ENCODE data around the gene LRRN4CL. TPM values are rescaled to one million over a fixed set of nuclear protein-coding genes. Genes with fewer than 3 reads are reported as not detected.

LRRN4CL gene
- total and polyA plus RNA-seq, 2 of the 8 experiments (the other 6 are each of a cell fraction or from before 2014, with no cell fraction given), result 0.05 to 0.26 TPM

DNA sequence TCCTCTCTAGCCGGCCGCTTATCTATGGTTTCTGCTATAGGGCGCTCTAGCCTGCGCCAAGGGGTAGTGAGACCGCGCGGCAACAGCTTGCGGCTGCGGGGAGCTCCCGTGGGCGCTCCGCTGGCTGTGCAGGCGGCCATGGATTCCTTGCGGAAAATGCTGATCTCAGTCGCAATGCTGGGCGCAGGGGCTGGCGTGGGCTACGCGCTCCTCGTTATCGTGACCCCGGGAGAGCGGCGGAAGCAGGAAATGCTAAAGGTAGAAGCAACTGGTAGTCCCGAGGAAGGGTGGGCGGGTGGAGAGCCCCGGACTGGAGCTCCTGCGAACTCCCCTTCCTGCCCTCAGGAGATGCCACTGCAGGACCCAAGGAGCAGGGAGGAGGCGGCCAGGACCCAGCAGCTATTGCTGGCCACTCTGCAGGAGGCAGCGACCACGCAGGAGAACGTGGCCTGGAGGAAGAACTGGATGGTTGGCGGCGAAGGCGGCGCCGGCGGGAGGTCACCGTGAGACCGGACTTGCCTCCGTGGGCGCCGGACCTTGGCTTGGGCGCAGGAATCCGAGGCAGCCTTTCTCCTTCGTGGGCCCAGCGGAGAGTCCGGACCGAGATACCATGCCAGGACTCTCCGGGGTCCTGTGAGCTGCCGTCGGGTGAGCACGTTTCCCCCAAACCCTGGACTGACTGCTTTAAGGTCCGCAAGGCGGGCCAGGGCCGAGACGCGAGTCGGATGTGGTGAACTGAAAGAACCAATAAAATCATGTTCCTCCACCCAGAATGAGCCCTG is 17.5 kb downstream of the LRRN4CL start, which contains the start of the genes LBHD1 and UQCC3 (continued):
- TF ChIP-seq, protein P1, sequence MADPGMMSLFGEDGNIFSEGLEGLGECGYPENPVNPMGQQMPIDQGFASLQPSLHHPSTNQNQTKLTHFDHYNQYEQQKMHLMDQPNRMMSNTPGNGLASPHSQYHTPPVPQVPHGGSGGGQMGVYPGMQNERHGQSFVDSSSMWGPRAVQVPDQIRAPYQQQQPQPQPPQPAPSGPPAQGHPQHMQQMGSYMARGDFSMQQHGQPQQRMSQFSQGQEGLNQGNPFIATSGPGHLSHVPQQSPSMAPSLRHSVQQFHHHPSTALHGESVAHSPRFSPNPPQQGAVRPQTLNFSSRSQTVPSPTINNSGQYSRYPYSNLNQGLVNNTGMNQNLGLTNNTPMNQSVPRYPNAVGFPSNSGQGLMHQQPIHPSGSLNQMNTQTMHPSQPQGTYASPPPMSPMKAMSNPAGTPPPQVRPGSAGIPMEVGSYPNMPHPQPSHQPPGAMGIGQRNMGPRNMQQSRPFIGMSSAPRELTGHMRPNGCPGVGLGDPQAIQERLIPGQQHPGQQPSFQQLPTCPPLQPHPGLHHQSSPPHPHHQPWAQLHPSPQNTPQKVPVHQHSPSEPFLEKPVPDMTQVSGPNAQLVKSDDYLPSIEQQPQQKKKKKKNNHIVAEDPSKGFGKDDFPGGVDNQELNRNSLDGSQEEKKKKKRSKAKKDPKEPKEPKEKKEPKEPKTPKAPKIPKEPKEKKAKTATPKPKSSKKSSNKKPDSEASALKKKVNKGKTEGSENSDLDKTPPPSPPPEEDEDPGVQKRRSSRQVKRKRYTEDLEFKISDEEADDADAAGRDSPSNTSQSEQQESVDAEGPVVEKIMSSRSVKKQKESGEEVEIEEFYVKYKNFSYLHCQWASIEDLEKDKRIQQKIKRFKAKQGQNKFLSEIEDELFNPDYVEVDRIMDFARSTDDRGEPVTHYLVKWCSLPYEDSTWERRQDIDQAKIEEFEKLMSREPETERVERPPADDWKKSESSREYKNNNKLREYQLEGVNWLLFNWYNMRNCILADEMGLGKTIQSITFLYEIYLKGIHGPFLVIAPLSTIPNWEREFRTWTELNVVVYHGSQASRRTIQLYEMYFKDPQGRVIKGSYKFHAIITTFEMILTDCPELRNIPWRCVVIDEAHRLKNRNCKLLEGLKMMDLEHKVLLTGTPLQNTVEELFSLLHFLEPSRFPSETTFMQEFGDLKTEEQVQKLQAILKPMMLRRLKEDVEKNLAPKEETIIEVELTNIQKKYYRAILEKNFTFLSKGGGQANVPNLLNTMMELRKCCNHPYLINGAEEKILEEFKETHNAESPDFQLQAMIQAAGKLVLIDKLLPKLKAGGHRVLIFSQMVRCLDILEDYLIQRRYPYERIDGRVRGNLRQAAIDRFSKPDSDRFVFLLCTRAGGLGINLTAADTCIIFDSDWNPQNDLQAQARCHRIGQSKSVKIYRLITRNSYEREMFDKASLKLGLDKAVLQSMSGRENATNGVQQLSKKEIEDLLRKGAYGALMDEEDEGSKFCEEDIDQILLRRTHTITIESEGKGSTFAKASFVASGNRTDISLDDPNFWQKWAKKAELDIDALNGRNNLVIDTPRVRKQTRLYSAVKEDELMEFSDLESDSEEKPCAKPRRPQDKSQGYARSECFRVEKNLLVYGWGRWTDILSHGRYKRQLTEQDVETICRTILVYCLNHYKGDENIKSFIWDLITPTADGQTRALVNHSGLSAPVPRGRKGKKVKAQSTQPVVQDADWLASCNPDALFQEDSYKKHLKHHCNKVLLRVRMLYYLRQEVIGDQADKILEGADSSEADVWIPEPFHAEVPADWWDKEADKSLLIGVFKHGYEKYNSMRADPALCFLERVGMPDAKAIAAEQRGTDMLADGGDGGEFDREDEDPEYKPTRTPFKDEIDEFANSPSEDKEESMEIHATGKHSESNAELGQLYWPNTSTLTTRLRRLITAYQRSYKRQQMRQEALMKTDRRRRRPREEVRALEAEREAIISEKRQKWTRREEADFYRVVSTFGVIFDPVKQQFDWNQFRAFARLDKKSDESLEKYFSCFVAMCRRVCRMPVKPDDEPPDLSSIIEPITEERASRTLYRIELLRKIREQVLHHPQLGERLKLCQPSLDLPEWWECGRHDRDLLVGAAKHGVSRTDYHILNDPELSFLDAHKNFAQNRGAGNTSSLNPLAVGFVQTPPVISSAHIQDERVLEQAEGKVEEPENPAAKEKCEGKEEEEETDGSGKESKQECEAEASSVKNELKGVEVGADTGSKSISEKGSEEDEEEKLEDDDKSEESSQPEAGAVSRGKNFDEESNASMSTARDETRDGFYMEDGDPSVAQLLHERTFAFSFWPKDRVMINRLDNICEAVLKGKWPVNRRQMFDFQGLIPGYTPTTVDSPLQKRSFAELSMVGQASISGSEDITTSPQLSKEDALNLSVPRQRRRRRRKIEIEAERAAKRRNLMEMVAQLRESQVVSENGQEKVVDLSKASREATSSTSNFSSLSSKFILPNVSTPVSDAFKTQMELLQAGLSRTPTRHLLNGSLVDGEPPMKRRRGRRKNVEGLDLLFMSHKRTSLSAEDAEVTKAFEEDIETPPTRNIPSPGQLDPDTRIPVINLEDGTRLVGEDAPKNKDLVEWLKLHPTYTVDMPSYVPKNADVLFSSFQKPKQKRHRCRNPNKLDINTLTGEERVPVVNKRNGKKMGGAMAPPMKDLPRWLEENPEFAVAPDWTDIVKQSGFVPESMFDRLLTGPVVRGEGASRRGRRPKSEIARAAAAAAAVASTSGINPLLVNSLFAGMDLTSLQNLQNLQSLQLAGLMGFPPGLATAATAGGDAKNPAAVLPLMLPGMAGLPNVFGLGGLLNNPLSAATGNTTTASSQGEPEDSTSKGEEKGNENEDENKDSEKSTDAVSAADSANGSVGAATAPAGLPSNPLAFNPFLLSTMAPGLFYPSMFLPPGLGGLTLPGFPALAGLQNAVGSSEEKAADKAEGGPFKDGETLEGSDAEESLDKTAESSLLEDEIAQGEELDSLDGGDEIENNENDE (IDR thresholded peaks at IDR 0.05; ENCODE audit: insufficient replicate concordance, low read length), result no peak
- TF ChIP-seq RAD21 (IDR thresholded peaks at IDR 0.05 in 1 of 2, conservative IDR thresholded peaks at IDR 0.05 in 1 of 2; ENCODE audit: low read depth in 2 of 2, low read length in 2 of 2) (no peak), SP4 (IDR thresholded peaks at IDR 0.05; ENCODE audit: low read length) (0 out of 2 replicates have a peak, but pooled peaks have one; percentile 13), BACH1 (IDR thresholded peaks at IDR 0.05; ENCODE audit: low read length) (peak; percentile 73), SUZ12 (IDR thresholded peaks at IDR 0.05; ENCODE audit: low read length) (no peak), HDAC2 (IDR thresholded peaks at IDR 0.05; ENCODE audit: borderline replicate concordance in 1 of 2, low read depth in 2 of 2, low read length in 2 of 2) (peak in 1 of 2 experiments; percentile 78; a peak in 2 of 4 replicates), KDM1A (IDR thresholded peaks at IDR 0.05; ENCODE audit: borderline replicate concordance, low read length) (no peak), ZNF274 (IDR thresholded peaks at IDR 0.05; ENCODE audit: borderline replicate concordance, extremely low read depth, low read length) (no peak), GTF2F1 (IDR thresholded peaks at IDR 0.05; ENCODE audit: borderline replicate concordance, low read depth, low read length) (no peak; the same call in 1 of the 2 replicates)

Data from H1 (cell line).